ENCODE data around the gene C10orf62.
A peak's percentile ranks its signal among the peaks of the same experiment; 100 is the strongest.
"Not testable (repeated sequence)": the region's sequence is repeated elsewhere in the genome, so short reads cannot be mapped to it uniquely, and the experiment has no call there.

C10orf62 gene

DNA sequence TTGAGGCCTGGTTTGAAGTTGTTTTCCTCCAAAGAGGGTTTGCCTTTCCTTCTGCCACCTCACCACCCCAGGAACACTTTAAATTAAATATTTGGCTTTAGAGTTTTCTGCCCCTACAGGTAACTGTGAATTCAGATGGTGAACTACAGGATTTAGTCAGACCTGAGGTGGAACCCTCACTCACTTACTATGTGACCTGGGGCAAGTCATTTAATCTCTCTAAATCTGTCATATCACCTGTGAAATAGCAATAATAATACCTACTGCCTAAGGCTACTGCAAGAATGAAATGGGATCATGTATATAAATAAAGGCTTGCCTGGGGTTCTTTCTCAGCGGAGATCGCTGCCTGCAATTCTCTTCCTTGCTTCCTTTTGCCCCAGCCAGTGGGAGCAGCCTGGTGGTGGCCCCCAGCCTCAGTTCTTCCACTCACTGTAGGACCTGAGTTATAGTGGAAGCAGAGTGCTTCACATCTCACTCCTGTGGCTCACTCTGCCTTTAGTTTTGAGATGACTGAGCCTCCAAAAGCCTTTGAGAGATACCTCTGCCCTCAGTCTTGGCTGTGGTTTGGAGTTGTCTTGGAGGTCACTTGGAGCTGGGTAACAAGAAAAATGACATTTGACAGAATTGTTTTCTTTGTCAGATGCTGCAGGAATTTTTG, 23.1 kb upstream of the C10orf62 start:
- no peak for DNase-seq

DNA sequence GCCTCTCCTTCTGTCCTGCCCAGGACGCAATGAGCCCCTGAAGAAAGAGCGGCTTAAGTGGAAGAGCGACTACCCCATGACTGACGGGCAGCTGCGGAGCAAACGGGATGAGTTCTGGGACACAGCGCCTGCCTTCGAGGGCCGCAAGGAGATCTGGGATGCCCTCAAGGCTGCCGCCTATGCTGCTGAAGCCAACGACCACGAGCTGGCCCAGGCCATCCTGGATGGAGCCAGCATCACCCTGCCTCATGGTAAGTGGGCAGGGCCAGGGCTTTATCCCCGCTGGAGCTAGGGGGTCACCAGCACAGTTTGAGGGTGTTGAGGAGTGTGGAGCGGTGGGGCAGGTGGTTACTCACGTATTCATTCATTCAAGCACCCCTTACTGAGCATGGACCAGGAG, 21.6 kb upstream of the C10orf62 start:
- DNase-seq = no peak

DNA sequence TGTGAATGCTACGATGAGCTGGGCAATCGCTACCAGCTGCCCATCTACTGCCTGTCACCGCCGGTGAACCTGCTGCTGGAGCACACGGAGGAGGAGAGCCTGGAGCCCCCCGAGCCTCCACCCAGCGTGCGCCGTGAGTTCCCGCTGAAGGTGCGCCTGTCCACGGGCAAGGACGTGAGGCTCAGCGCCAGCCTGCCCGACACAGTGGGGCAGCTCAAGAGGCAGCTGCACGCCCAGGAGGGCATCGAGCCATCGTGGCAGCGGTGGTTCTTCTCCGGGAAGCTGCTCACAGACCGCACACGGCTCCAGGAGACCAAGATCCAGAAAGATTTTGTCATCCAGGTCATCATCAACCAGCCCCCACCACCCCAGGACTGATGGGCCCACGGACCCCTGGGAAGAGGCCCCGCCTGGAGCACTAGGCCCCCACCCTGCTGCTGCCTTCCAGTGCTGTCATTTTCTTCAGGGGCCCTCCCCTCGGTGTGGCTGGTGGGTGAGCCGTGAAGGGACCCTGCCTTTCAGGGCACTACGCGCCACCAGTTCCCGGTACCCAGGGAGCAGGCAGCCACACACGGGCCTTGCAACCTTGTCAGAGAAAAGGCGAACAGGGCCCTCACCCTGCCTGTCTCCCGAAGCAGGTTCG, 19.3 kb upstream of the C10orf62 start:
- DNase-seq = no peak

DNA sequence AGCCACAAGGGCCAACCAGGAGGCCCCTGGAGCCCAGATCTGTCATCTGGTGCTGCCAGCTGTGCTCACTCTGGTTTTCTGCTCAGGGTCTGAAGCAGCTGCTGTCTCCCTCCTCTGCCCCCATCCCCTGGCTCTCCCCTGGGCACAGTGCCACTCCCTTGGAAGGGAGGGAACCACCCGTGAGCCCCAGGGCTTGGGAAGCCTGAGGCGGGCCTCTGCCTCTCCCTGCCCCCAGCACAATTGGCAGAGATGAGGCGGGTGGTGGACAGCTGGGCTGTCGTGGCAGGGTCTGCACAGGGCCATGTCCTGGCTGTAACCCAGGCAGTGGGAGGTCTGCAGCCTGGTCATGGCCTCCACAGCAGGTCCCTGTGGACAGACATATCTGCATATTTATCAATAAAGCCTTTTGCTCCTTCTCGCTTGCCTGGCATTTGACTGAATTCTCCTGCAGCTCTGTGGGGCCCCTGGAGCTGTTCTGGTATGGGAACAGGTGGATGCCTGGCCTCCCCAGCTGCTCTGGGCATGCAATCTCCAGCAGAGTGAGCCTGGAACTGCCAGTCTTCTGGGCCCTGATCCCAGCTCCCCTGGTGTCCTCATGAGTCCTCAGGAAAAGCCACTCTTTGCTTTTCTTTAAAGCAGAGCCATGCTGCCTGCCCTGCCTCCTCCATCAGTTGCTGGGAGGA, 18.6 kb upstream of the C10orf62 start:
- DNase-seq = no peak

DNA sequence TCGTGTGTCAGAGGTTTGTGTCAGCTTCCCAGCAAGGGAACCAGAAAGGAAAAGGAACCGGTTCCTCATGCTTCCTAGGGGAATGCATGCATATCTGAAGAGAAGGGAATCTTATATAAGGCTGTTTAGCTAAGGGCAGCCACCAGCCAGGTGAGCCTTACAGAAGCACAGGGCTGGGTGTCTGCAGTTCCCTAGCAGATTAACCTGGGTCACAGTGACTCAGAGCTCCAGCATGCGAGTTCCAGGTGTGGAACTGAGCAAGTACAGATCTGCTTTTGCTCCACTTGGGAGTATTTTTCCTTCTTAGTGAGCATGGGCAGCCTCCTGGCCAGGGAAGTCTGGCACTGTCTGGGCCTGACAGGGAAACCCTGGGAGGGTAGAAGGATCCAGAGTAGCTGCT, 17.9 kb upstream of the C10orf62 start:
- DNase-seq = no peak

DNA sequence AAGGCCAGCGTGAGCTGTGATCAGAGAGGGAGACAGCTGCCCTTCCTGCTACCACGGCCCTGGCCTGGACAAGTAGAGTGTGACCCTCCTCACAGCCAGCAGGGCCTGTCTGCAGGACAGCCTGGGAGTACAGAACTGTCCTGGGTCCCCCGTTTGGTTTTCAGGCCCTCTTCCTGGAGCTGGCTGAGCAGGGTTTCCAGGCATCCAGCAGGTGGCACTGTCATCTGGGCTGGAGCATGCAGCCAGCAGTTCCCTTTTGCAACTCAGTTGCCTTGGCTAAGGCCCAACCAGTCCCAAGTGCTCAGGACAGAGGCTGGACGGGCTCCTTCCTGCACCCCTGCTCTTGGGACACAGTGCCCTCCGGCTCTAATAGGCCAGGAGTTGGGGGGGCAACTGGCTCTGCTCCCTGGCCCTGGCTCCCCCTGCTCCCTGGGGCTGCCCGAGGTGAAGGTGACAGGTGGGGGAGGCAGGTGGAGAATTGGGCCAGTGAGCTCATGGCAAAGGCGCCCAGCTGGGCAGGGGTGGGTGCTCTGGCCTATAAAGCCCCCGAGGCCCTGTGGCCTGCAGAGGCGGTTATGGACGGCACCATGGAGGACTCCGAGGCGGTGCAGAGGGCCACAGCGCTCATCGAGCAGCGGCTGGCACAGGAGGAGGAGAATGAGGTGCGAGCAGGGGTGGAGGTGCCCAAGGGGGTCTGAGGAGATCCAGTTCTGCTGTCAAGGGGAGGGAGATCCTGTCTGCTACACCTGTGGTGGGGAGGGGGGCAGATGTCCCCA, 17.1 kb upstream of the C10orf62 start, which contains the start of gene ANKRD2:
Gene ANKRD2 (plus strand): TSS at position 566 of the 776 bp plus-strand sequence. CDS start 10 bp downstream, at position 576.
- DNase-seq = peak; percentile 46

DNA sequence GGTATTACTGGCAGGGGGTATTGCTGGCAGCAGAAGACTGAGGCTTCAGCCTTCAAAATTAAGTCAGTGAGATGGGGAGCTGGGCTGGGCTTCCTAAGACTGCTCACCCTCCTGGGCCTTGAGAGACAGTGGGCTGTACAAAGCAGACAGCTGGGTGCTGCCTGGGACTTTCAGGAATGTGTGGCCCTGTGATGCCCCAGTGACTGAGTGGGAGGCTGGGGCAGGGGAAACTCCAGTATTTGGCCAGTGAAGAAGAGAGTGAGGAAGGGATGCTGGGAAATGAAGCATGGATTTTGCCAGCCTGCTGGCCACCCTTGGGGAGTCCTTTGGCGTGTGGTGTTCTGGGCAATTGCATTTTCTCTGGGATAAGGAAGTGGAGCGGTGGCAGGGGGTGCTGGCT, 16.5 kb upstream of the C10orf62 start:
- DNase-seq = no peak

DNA sequence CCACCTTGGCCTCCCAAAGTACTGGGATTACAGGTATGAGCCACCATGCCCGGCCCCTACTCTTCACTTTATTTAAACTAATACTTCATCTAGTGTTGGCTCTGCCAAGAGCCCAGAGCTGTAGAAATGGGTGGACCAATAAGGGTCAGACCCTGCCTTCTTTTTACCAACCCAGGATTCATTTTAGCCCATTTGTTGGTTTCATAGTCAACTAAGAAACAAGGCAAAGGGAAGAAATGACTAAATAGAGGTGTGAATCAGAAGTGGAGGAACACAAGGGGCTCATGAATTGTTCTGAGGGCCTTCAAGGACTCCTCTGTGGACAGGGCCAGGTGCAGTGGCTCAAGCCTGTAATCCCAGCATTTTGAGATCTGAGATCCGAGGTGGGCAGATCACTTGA, 15.8 kb upstream of the C10orf62 start:
- DNase-seq = no peak

DNA sequence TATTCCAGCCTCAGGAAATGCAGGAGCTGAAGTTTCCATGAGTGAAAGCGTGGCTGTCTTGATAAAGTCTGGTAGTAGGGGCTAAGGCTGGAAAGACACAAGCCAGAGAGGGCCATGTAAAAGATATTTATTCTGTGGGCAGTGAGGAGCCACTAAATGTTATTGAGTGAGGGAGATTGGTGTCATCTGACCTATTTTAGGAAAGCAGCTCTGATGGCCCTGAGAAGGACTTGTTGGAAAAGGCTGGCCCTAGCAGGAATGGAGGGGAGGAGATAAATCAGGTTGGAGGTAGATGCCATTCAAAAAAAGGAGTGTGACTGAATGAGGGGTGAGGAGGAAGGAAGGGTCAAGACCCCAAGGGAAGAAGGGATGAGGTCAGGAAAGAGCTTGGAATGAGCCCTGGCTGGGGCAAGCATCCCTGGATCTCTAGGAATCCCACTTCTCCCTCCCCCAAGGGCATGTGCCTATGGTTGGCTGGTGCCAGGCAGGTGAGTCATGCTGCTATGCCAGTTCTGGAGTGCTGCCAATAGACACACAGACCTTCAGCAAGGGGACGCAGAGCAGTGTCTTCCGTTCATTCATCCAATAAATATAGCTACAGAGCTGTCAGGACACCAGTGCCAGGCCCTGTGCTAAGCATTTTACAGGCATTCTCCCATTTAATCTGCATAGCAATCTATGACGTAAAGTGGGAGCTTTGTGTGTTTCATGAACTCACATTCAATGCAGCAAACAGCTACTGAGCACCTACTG, 15.0 kb upstream of the C10orf62 start:
- peak; percentile 34 for DNase-seq

DNA sequence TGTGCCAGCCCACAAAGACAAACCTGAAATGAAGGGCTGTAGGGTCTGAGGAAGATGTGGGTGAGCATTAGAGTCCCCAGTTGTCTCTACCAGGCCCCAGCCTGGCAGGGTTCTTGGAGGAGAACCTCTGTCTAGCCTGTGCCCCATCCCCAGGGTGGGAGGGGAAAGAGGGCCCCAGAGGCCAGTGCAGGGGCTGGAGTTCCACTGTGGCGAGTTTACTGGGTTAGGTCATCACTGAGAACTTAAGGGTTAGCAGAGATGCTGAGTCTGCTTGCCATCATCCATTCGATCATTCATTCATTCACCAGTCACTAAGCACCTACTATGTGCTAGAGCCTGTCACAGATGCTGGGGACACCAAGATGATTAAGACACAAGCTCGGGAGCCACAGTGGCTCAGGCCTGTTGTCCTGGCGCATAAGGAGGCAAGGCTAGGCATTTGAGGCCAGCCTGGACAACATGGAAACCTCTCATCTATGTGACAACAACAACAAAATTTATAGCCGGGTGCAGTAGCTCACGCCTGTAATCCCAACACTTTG, 14.3 kb upstream of the C10orf62 start:
- no peak for DNase-seq

DNA sequence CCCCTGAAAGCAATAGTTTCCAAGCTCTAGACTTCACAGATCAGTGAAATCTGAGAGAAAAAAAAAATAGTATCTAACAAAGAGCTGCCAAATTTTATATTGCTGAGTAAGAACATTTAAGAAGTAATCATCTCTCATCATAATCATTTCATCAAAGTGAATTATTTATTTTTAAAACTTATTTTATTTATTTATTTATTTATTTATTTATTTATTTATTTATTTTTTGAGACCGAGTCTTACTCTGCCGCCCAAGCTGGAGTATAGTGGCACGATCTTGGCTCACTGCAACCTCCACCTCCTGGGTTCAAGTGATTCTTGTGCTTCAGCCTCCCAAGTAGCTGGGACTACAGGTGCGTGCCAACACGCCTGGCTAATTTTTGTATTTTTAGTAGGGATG, 13.0 kb upstream of the C10orf62 start:
- DNase-seq = not testable (repeated sequence)

DNA sequence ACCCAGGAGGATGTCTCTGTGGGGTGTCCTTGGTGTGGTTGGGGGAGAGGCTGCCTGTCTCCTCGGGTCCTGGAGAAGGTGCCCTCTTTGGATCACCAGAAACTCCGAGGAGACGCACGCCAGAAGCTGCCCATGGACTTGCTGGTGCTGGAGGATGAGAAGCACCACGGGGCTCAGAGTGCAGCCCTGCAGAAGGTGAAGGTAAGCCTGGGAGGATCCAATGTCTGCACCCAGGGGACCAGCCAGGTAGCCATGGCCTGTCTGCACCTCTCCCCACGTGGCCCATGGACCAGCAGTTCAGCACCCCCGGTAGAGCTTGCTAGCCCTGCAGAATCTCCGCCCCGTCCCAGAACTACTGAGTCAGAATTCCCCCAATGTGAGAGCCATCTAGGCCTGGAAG, 11.8 kb upstream of the C10orf62 start:
- DNase-seq = no peak

DNA sequence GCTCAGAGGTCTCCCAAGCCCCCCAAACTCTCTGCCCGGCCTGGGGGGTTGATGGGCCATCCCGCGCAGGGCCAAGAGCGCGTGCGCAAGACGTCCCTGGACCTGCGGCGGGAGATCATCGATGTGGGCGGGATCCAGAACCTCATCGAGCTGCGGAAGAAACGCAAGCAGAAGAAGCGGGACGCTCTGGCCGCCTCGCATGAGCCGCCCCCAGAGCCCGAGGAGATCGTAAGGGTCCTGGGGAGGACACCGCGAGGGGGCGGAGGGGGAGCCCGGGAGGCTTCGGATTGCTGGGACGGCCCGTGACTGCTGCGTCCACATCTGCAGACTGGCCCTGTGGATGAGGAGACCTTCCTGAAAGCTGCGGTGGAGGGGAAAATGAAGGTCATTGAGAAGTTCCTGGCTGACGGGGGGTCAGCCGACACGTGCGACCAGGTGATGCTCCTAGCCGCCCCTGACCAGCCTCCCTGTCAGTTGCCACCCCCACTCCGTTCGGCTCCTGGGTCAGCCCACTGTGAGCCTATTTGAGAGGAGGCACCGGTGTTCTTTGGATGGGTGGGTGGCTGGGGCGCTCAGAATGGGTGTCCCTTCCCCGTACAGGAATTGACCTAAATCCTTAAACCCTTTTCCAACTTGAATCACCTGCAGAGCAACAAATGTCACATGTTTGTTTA, 11.2 kb upstream of the C10orf62 start:
- no peak for DNase-seq

DNA sequence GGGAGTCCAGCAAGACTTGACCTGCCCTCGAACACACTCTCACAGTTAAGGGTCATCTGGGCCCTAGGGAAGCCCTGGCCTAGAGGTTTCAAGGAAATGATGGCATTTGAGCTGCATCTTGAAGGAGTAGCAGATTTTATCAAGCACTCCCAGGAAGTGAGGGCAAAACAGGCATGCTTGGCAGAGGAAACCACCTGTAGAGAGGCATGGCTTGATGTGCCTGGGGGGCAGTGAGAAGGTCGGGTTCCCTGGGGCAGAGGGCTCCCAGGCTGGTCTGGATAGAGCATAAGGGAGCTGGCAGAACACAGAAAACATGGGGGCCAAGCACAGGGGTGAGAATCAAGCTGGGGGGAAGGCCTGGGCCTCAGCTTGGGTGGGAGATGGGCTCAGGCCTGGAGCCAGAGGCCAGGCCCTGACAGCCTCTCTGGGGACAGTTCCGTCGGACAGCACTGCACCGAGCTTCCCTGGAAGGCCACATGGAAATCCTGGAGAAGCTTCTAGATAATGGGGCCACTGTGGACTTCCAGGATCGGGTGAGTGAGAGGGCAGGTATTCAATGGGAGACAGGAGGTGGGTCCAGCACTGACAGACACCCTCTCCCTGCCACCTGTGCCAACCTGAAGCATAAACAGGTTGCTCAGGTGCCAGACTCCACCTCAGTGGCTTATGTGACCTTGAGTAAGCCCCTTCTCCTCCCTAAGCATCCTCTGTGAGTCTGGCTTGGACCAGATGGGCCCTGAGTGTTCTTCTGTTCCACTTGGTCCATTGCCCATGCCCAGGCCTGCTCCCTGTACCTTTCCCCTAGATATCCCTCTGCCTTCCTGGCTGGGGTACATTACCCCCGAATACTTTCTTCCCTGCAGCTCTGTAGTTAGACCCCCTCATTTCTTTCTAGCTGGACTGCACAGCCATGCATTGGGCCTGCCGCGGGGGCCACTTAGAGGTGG, 8.8 kb upstream of the C10orf62 start:
- DNase-seq = no peak

DNA sequence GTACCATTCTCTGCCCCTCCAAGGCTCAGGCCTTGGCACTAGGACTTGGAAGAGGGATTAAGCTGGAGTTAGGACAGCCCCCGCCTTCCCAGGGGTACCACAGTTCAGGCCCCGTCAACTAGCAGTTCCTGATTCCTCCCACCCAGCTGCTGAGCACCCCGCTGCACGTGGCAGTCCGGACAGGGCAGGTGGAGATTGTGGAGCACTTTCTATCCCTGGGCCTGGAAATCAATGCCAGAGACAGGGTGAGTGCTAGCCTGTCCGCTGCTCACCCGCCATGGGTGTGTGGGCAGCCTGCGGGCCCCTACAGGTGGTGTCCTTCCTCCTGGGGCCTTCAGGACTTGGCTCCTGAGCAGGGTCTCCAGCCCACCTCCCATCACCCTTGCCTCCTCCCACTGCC, 7.4 kb upstream of the C10orf62 start:
- no peak for DNase-seq

DNA sequence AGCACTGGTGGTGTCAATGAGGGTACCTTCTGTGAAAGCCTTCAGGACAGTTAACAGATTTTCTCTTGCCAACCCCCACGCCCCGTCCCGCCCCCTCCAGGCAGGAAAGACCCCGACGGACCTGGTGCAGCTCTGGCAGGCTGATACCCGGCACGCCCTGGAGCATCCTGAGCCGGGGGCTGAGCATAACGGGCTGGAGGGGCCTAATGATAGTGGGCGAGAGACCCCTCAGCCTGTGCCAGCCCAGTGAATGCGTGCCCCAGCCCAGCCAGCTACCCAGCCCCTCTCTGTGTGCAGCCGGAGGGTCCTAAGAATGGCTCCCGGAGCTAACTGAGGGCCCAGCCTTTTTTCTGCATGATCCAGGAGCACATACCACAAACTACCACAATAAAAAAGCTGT, 6.0 kb upstream of the C10orf62 start:
- no peak for DNase-seq

DNA sequence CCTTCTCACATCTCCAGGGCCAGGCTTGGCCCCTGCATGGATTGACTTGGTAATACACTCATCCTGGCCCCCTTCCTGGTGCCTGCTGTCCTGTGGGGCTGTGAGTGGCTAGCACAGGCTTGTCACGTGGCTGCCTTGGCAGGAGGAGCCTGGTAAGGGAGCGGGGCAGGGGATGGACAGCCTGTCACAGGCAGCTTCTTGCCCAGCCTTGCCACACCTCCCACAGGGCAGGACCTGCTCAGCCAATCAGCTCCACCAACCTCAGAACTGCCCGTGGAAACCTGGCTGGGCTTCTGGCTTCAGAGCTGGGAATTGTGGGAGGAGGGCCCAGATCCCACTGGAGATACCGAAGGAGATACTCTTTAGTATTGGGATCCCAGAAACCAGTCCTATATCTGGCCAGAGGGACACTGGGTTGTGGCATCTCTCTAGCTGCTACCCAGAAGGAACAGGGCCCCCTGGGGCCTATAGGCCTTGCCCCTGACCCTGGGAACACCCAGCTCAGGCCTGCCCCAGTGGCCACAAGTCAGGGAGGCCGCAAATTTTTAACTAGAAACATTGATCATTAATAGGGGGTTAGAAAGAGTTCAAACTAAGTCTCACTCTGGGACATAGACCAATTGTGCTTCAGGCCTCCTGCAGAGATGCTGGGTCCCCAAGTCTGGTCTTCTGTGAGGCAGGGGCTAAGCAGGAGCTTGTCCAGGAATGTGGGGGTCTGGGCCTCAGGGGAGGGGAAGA, 5.3 kb upstream of the C10orf62 start, which contains the start of gene HOGA1:
Gene HOGA1 (plus strand): TSS at position 330 of the 738 bp plus-strand sequence. CDS start 315 bp downstream, at position 645.
- DNase-seq = peak; percentile 53

DNA sequence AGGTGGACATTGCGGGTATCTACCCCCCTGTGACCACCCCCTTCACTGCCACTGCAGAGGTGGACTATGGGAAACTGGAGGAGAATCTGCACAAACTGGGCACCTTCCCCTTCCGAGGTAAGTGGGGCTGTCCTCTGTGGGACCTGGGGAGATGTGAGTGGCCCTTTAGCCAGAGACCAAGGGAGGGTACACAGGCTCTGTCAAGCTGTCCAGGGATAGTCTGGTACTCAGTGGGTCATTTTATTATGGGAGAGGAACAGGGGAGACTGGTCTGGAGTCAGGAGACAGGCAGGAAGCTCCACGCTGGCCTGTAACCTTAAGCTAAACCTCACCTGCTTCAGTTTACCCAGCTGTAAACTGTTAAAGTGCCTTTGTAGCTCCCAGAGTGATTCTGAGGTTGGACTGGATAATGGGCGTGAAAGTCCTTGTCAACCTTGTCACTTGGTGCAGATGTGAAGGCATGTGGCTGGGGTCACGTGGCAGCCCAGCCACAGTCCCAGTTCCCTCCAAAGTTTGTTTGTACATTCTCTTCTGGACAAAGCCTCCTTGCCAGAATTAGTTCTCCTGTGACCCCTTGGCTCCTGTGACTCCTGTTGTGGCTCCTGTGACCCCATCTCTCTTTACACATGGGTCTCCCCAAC, 4.6 kb upstream of the C10orf62 start:
- DNase-seq = no peak

DNA sequence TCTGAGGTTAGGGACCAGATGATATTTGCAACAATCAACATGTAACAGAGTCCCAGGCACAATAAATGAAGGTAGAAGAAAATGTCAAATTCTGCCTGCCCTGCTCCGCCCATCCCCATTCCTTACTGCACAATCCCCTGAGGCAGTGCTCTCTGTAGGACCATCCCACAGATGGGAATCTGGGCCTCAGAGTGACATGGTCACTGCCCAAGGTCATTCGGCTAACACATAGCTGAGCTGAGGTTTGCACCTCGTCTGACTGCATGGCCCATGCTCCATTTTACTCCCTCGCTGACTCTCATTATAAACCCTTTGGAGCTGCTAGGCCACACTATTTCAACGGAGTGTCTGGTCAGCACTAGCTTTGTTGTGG, 4.1 kb upstream of the C10orf62 start:
- no peak for DNase-seq

Data from NCI-H146 (cell line).